ENCODE data around the gene APLF. TPM values are rescaled to one million over a fixed set of nuclear protein-coding genes. Genes with fewer than 3 reads are reported as not detected.

APLF gene
- total and polyA plus RNA-seq, 5 donors from 2014 or later: 1.5 to 3.9 (median 2.2) TPM

DNA sequence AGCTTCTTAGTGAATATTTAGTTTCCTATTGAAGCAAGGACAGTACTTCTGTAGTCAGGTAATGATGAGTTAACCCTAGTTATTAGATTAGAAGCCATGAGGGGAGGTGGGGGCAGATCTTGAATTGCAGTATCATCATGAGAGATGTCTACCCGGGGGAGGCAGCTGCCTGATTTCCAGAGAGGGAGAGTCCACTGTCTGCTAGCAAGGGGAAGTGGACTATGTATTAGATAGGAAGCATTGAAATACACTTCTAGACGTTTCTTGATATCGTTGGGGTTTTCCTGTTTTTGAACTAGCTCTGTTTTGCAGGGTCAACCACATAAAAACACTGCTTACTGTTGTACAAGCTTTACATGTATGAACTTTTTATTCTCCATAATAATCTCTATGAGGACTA is 38.8 kb downstream of the APLF start:
- no peaks in the 10 kb centered on the region for H3K27me3 ChIP-seq (ENCODE audit: control insufficient read depth, insufficient read depth, low read length)
- H3K4me1 Mint-ChIP-seq: peaks cover 13 to 29% (median 20%) of the 10 kb centered on the region in 4 donors
- H3K9me3 Mint-ChIP-seq: peaks cover 0 to 6% (median 0%) of the 10 kb centered on the region in 7 donors
- H3K36me3 ChIP-seq (ENCODE audit: control insufficient read depth, insufficient read depth, low read length): no peaks in the 10 kb centered on the region
- H3K9me3 ChIP-seq (ENCODE audit: control insufficient read depth in 2 of 2, low read length in 2 of 2): no peaks in the 10 kb centered on the region
- peaks cover 24% of the 10 kb centered on the region for H3K4me1 ChIP-seq (ENCODE audit: control insufficient read depth, insufficient read depth, low read length, poor library complexity, severe bottlenecking)
- H3K4me3 ChIP-seq (ENCODE audit: low read depth, low read length): peak overlapping the region; percentile 78
- peak overlapping the region; percentile 0 to 77 (median 46) for H3K4me3 Mint-ChIP-seq
- H3K36me3 Mint-ChIP-seq: peaks cover 7% of the 10 kb centered on the region
- ATAC-seq (ENCODE audit: low read depth in 2 of 2) (peak; percentile 60 to 77), DNase-seq (peak in 2 of 3 donors; percentile 24 to 46)
- peak overlapping the region; percentile 57 for H3K27ac ChIP-seq (ENCODE audit: insufficient read depth, low read length, poor library complexity, severe bottlenecking)
- no peaks in the 10 kb centered on the region for H3K27me3 Mint-ChIP-seq
- peak overlapping the region; percentile 70 to 96 (median 78) for H3K27ac Mint-ChIP-seq

DNA sequence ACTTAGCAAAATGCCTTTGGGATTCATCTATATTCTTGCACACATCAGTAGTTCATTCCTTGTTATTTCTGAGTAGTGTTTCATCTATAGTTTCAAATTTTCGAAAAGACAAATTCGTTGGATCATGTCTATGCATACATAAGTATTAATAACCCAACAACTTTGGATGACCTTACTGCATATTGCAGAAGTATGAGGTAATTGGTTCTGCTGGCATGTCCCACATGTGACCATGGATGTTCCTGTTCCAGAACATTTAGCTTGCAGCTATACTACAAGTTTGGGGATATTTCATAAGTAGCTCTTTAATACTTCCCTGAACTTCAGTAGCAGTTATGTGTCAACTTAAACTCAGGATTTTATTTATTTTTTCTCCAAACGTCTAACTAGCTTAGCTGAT is 44.9 kb downstream of the APLF start:
- peaks cover 14% of the 10 kb centered on the region for H3K36me3 Mint-ChIP-seq
- Histone ChIP-seq H3K4me1 (ENCODE audit: control insufficient read depth, insufficient read depth, low read length, poor library complexity, severe bottlenecking) (no peaks in the 10 kb centered on the region), H3K27me3 (ENCODE audit: control insufficient read depth, insufficient read depth, low read length) (no peaks in the 10 kb centered on the region), H3K9me3 (ENCODE audit: control insufficient read depth in 2 of 2, low read length in 2 of 2) (no peaks in the 10 kb centered on the region), H3K4me3 (ENCODE audit: low read depth, low read length) (no peak overlapping the region), H3K36me3 (ENCODE audit: control insufficient read depth, insufficient read depth, low read length) (no peaks in the 10 kb centered on the region), H3K27ac (ENCODE audit: insufficient read depth, low read length, poor library complexity, severe bottlenecking) (no peak overlapping the region)
- no peak overlapping the region for H3K4me3 Mint-ChIP-seq
- peaks cover 0 to 7% (median 1%) of the 10 kb centered on the region in 7 donors for H3K9me3 Mint-ChIP-seq
- ATAC-seq (ENCODE audit: low read depth in 2 of 2): no peak
- H3K27me3 Mint-ChIP-seq: no peaks in the 10 kb centered on the region
- no peak for DNase-seq
- peaks cover 0 to 4% (median under 1%) of the 10 kb centered on the region in 4 donors for H3K4me1 Mint-ChIP-seq
- no peak overlapping the region for H3K27ac Mint-ChIP-seq

DNA sequence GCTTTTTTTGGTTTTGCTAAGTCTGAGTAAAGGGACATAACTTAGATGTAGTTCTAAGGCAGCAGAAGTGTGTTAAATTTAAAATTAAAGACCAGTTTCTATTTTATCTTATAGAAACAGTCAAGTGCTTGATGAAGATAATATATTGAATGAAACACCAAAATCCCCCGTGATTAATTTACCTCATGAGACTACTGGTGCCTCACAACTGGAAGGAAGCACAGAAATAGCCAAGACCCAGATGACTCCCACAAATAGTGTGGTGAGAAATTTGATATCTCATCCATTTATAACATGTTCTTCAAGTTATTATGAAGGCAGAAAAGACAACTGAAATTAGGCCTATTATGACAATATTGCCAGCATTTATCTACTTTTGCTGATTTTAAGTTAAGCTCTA is 45.6 kb downstream of the APLF start:
- H3K27me3 Mint-ChIP-seq: no peaks in the 10 kb centered on the region
- H3K36me3 Mint-ChIP-seq: peaks cover 14% of the 10 kb centered on the region
- H3K4me1 Mint-ChIP-seq: peaks cover 0 to 2% (median 0%) of the 10 kb centered on the region in 4 donors

DNA sequence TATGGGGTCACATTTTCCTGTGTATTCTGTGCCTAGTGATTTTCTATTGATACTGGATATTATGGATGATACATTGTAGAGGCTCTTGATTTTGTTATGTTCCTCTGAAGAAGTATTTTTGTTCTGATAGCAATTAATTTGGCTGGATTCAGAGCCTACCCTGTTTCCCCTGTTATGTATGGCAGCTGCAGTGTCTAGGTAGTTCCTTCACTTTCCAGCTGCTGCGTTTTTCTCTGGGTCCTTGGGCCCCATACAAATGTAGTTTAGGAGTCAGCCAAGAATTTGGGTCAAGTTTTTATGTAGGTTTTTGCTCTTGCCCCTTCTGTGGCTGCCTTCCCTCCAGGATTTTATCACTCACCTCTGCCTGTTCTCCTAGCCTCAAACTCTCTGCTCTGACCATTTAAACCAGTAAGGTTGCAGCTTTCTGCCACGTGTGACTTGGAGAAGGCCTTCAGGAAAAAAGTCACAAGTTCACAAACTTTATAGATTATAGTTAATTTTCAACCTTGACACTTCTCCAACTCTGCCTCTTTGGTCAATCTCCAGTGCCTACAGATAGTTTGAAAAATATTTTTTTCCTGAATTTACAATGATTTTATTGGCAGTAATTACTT is 47.0 kb downstream of the APLF start:
- no peaks in the 10 kb centered on the region for H3K36me3 ChIP-seq (ENCODE audit: control insufficient read depth, insufficient read depth, low read length)
- H3K4me1 ChIP-seq (ENCODE audit: control insufficient read depth, insufficient read depth, low read length, poor library complexity, severe bottlenecking): no peaks in the 10 kb centered on the region
- Mint-ChIP-seq H3K36me3 (peaks cover 10% of the 10 kb centered on the region), H3K4me1 (no peaks in the 10 kb centered on the region), H3K9me3 (peaks cover 0 to 7% (median 0%) of the 10 kb centered on the region in 7 donors), H3K4me3 (no peak overlapping the region), H3K27ac (peak overlapping the region in 1 of 3 donors; percentile 10), H3K27me3 (no peaks in the 10 kb centered on the region)
- H3K27me3 ChIP-seq (ENCODE audit: control insufficient read depth, insufficient read depth, low read length): no peaks in the 10 kb centered on the region
- no peaks in the 10 kb centered on the region for H3K9me3 ChIP-seq (ENCODE audit: control insufficient read depth in 2 of 2, low read length in 2 of 2)
- no peak overlapping the region for H3K27ac ChIP-seq (ENCODE audit: insufficient read depth, low read length, poor library complexity, severe bottlenecking)
- DNase-seq (no peak), ATAC-seq (ENCODE audit: low read depth in 2 of 2) (no peak)
- H3K4me3 ChIP-seq (ENCODE audit: low read depth, low read length): no peak overlapping the region

More for the DNA sequence above, 45.6 kb downstream of the APLF start:
- DNase-seq (no peak), ATAC-seq (ENCODE audit: low read depth in 2 of 2) (no peak)
- Histone ChIP-seq H3K9me3 (ENCODE audit: control insufficient read depth in 2 of 2, low read length in 2 of 2) (no peaks in the 10 kb centered on the region), H3K36me3 (ENCODE audit: control insufficient read depth, insufficient read depth, low read length) (no peaks in the 10 kb centered on the region), H3K4me3 (ENCODE audit: low read depth, low read length) (no peak overlapping the region), H3K27ac (ENCODE audit: insufficient read depth, low read length, poor library complexity, severe bottlenecking) (no peak overlapping the region), H3K4me1 (ENCODE audit: control insufficient read depth, insufficient read depth, low read length, poor library complexity, severe bottlenecking) (no peaks in the 10 kb centered on the region), H3K27me3 (ENCODE audit: control insufficient read depth, insufficient read depth, low read length) (no peaks in the 10 kb centered on the region)
- H3K27ac Mint-ChIP-seq: no peak overlapping the region
- no peak overlapping the region for H3K4me3 Mint-ChIP-seq
- H3K9me3 Mint-ChIP-seq: peaks cover 0 to 7% (median 1%) of the 10 kb centered on the region in 7 donors

DNA sequence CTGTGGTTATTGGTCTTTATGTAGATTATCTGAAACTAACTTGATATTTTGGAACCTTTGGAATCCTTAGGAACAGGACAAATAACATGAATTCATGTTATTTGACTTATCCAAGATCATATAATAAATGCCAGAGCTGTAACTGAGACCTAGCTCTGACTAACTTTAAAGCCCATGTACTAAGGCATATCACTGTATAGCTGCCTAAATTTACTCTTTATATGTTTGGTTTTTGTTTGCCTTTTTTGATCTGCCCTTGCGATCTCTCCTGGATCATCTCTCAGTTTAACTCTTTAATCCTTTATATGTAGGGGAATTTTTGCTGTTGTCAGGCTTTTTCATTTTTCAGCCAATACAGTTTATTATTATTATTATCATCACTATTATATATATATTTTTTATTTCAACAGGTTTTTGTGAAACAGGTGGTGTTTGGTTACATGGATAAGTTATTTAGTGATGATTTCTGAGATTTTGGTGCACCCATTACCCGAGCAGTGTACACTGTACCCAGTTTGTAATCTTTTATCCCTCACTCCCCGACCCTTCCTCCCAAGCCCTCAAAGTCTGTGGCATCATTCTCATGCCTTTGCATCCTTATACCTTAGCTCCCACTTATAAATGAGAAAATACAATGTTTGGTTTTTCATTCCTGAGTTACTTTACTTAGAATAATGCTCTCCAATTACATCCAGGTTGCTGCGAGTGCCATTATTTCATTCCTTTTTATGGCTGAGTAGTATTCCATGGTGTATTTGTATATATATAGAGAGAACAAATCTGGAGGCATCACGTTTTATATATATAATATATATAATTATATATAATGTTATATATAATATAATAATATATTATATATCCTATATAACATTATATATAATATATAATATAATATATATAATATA is 48.9 kb downstream of the APLF start:
- DNase-seq (peak in 2 of 3 donors; percentile 9 to 37), ATAC-seq (ENCODE audit: low read depth in 2 of 2) (no peak)
- Histone ChIP-seq H3K36me3 (ENCODE audit: control insufficient read depth, insufficient read depth, low read length) (no peaks in the 10 kb centered on the region), H3K4me1 (ENCODE audit: control insufficient read depth, insufficient read depth, low read length, poor library complexity, severe bottlenecking) (no peaks in the 10 kb centered on the region), H3K27me3 (ENCODE audit: control insufficient read depth, insufficient read depth, low read length) (no peaks in the 10 kb centered on the region), H3K27ac (ENCODE audit: insufficient read depth, low read length, poor library complexity, severe bottlenecking) (no peak overlapping the region), H3K9me3 (ENCODE audit: control insufficient read depth in 2 of 2, low read length in 2 of 2) (no peaks in the 10 kb centered on the region), H3K4me3 (ENCODE audit: low read depth, low read length) (no peak overlapping the region)
- H3K27ac Mint-ChIP-seq: peak overlapping the region in 1 of 3 donors; percentile 10
- H3K9me3 Mint-ChIP-seq: peaks cover 0 to 7% (median 0%) of the 10 kb centered on the region in 7 donors
- H3K4me1 Mint-ChIP-seq: peaks cover 0 to 3% (median 1%) of the 10 kb centered on the region in 4 donors
- H3K4me3 Mint-ChIP-seq: no peak overlapping the region
- peaks cover 14% of the 10 kb centered on the region for H3K36me3 Mint-ChIP-seq
- no peaks in the 10 kb centered on the region for H3K27me3 Mint-ChIP-seq

DNA sequence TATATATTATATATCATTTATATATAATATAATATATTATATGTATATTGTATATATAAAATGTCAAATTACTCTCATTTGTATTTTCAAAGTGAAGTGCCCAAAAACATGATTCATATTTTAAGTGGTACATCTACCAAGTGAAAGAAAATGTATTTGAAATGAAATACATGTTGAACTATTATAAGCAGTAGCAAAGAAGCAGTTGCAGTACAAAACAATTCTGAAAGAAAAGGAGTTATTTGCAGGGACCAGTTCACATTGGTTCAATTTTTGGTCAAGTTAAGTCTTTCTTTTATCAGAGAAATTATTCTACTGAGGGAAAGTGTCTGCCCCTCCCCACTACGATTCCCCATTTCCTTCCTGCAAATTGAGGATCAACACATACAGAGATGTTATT is 51.9 kb downstream of the APLF start:
- H3K4me3 Mint-ChIP-seq: no peak overlapping the region

DNA sequence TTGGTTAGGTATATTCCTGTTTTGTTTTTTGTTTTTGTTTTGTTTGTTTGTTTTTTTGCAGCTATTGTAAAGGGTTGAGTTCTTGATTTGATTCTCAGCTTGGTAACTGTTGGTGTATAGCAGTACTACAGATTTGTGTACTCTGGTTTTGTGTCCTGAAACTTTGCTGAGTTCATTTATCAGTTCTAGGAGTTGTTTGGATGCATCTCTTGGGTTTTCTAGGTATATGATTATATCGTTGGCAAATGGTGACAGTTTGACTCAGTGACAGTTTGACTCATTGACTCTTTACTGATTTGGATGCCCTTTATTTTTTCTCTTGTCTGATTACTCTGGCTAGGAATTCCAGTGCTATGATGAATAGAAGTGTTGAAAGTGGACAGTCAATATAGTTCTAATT is 53.7 kb downstream of the APLF start:
- H3K27me3 Mint-ChIP-seq: no peaks in the 10 kb centered on the region
- DNase-seq (no peak), ATAC-seq (ENCODE audit: low read depth in 2 of 2) (no peak)
- no peak overlapping the region for H3K4me3 ChIP-seq (ENCODE audit: low read depth, low read length)
- H3K27ac Mint-ChIP-seq: no peak overlapping the region
- H3K36me3 ChIP-seq (ENCODE audit: control insufficient read depth, insufficient read depth, low read length): no peaks in the 10 kb centered on the region
- peaks cover 0 to 3% (median 1%) of the 10 kb centered on the region in 4 donors for H3K4me1 Mint-ChIP-seq
- H3K36me3 Mint-ChIP-seq: peaks cover 7% of the 10 kb centered on the region
- no peaks in the 10 kb centered on the region for H3K4me1 ChIP-seq (ENCODE audit: control insufficient read depth, insufficient read depth, low read length, poor library complexity, severe bottlenecking)
- no peak overlapping the region for H3K4me3 Mint-ChIP-seq
- no peaks in the 10 kb centered on the region for H3K27me3 ChIP-seq (ENCODE audit: control insufficient read depth, insufficient read depth, low read length)
- H3K9me3 ChIP-seq (ENCODE audit: control insufficient read depth in 2 of 2, low read length in 2 of 2): no peaks in the 10 kb centered on the region
- no peaks in the 10 kb centered on the region for H3K9me3 Mint-ChIP-seq
- H3K27ac ChIP-seq (ENCODE audit: insufficient read depth, low read length, poor library complexity, severe bottlenecking): no peak overlapping the region

More for the DNA sequence above, 51.9 kb downstream of the APLF start:
- Mint-ChIP-seq H3K9me3 (peaks cover 0 to 3% (median 0%) of the 10 kb centered on the region in 7 donors), H3K36me3 (peaks cover 10% of the 10 kb centered on the region), H3K4me1 (peaks cover 0 to 3% (median 1%) of the 10 kb centered on the region in 4 donors), H3K27ac (no peak overlapping the region), H3K27me3 (no peaks in the 10 kb centered on the region)
- DNase-seq (peak in 1 of 3 donors; percentile 21), ATAC-seq (ENCODE audit: low read depth in 2 of 2) (no peak)
- Histone ChIP-seq H3K27me3 (ENCODE audit: control insufficient read depth, insufficient read depth, low read length) (no peaks in the 10 kb centered on the region), H3K27ac (ENCODE audit: insufficient read depth, low read length, poor library complexity, severe bottlenecking) (no peak overlapping the region), H3K4me1 (ENCODE audit: control insufficient read depth, insufficient read depth, low read length, poor library complexity, severe bottlenecking) (no peaks in the 10 kb centered on the region), H3K9me3 (ENCODE audit: control insufficient read depth in 2 of 2, low read length in 2 of 2) (no peaks in the 10 kb centered on the region), H3K36me3 (ENCODE audit: control insufficient read depth, insufficient read depth, low read length) (no peaks in the 10 kb centered on the region), H3K4me3 (ENCODE audit: low read depth, low read length) (no peak overlapping the region)
